B cell (primary cell): ENCODE results near the gene XPA. TPM values are rescaled to one million over a fixed set of nuclear protein-coding genes. Genes with fewer than 3 reads are reported as not detected.

ENCODE experiments used
- ATAC-seq: fragments of 200-7000 bp; cut with Tn5 transposase; one replicate; pipeline ENCODE4 v1.10.0; 2021; ENCODE audit warnings: low read depth, mild to moderate bottlenecking, moderate number of reproducible peaks, moderate library complexity
- CTCF ChIA-PET: fragments of 350-600 bp; sonication (Branson Sonifier 250); formaldehyde crosslinking; loops from one replicate; lab custom pipeline; 2021; ENCODE audit warnings: antibody characterized with exemption, inconsistent platforms; lab: Charles Lee
- POLR2A ChIA-PET: fragments of 350-600 bp; sonication (Branson Sonifier 250); formaldehyde crosslinking; loops from one replicate; lab custom pipeline; 2021; ENCODE audit warnings: antibody characterized with exemption; lab: Charles Lee
- DNase-seq: peaks from one replicate; pipeline ENCODE4 v3.0.0; 2013
- H2AFZ ChIP-seq: 2 replicates; pipeline ENCODE4 v1.6.1; 2012; ENCODE audit warnings: mild to moderate bottlenecking, low read depth, low read length; ENCODE audit not compliant: insufficient read depth, poor library complexity, severe bottlenecking
- H3K27ac ChIP-seq, 2 donors: 1 replicate in 1 of 2; 2 replicates in 1 of 2; pipeline ENCODE4 v1.5.1; 2012 to 2013; ENCODE audit warnings: low read length in 2 of 2, mild to moderate bottlenecking in 2 of 2, moderate library complexity in 1 of 2
- H3K27me3 ChIP-seq, 4 experiments: fragments of 200-600 bp in 1 of 4; sonication (generic) in 1 of 4; replicated peaks in 1 of 4; 1 replicate in 2 of 4; 2 replicates in 2 of 4; pipeline versions ENCODE4 v1.6.1 to v1.7.0; 2013 to 2016; ENCODE audit warnings: low read length in 3 of 4, mild to moderate bottlenecking in 2 of 4, mixed read lengths in 1 of 4, moderate library complexity in 1 of 4; ENCODE audit not compliant: insufficient read depth in 4 of 4, control insufficient read depth in 3 of 4; ENCODE audit errors: control extremely low read depth in 1 of 4
- H3K36me3 ChIP-seq, 2 experiments: replicated peaks in 1 of 2; 1 replicate in 1 of 2; 2 replicates in 1 of 2; pipeline versions ENCODE4 v1.6.1 to v1.7.1; 2013; ENCODE audit warnings: low read length in 1 of 2; ENCODE audit not compliant: insufficient read depth in 2 of 2, control insufficient read depth in 1 of 2; ENCODE audit errors: control extremely low read depth in 1 of 2, extremely low read depth in 1 of 2
- H3K4me1 ChIP-seq, 2 donors: fragments of 200-600 bp in 1 of 2; sonication (generic) in 1 of 2; 1 replicate in 1 of 2; 2 replicates in 1 of 2; pipeline versions ENCODE4 v1.5.1 to v1.6.1; 2013 to 2017; ENCODE audit warnings: low read length in 2 of 2; ENCODE audit not compliant: control insufficient read depth in 2 of 2, insufficient read depth in 2 of 2
- H3K4me2 ChIP-seq: replicated peaks from 2 replicates; pipeline ENCODE3; 2012; ENCODE audit warnings: mild to moderate bottlenecking, low read depth, low read length; ENCODE audit not compliant: poor library complexity, severe bottlenecking
- H3K4me3 ChIP-seq, 5 experiments: fragments of 200-600 bp in 1 of 5; sonication (generic) in 1 of 5; 1 replicate in 3 of 5; 2 replicates in 2 of 5; pipeline versions ENCODE4 v1.5.1 to v1.7.0; 2011 to 2016; ENCODE audit warnings: low read length in 4 of 5, mild to moderate bottlenecking in 4 of 5, low read depth in 2 of 5, control low read depth in 1 of 5, moderate library complexity in 1 of 5; ENCODE audit not compliant: insufficient read depth in 1 of 5; ENCODE audit errors: control extremely low read depth in 1 of 5, extremely low read depth in 1 of 5
- H3K79me2 ChIP-seq: fragments of 200-600 bp; sonication (generic); one replicate; pipeline ENCODE4 v1.6.0; 2016; ENCODE audit warnings: low read length; ENCODE audit not compliant: control insufficient read depth, insufficient read depth
- H3K9ac ChIP-seq: fragments of 200-600 bp; sonication (generic); 2 replicates; pipeline ENCODE4 v1.6.1; 2017; ENCODE audit warnings: mild to moderate bottlenecking, low read length, moderate library complexity
- H3K9me3 ChIP-seq, 3 donors: one replicate each; pipeline versions ENCODE4 v1.6.1 to v1.7.1; 2013; ENCODE audit warnings: low read length in 2 of 3; ENCODE audit not compliant: control insufficient read depth in 2 of 3, insufficient read depth in 1 of 3; ENCODE audit errors: control extremely low read depth in 1 of 3
- H4K20me1 ChIP-seq: 2 replicates; pipeline ENCODE4 v1.6.0; 2012; ENCODE audit warnings: mild to moderate bottlenecking, low read length; ENCODE audit not compliant: insufficient read depth, control insufficient read depth, poor library complexity, severe bottlenecking
- H3K27ac Mint-ChIP-seq: one replicate; pipeline ENCODE4 v1.8.0; 2021; ENCODE audit warnings: mixed read lengths
- H3K27me3 Mint-ChIP-seq: one replicate; pipeline ENCODE4 v1.8.0; 2021; ENCODE audit warnings: mixed read lengths
- H3K4me1 Mint-ChIP-seq: one replicate; pipeline ENCODE4 v1.8.0; 2021; ENCODE audit warnings: mixed read lengths
- H3K4me3 Mint-ChIP-seq: one replicate; pipeline ENCODE4 v1.8.0; 2021; ENCODE audit warnings: mixed read lengths
- H3K9me3 Mint-ChIP-seq: one replicate; pipeline ENCODE4 v1.8.0; 2022; ENCODE audit warnings: mixed read lengths; ENCODE audit not compliant: insufficient read depth
- CTCF ChIP-seq: fragments of 200-600 bp; IDR thresholded peaks from one replicate; pipeline ENCODE4 v1.8.0; 2022; ENCODE audit warnings: antibody characterized with exemption, mild to moderate bottlenecking
- EZH2 ChIP-seq: IDR thresholded peaks from 2 replicates; pipeline ENCODE4 v1.6.1; 2012; ENCODE audit warnings: borderline replicate concordance, low read depth, mild to moderate bottlenecking, moderate library complexity, low read length; ENCODE audit not compliant: insufficient read depth, poor library complexity, severe bottlenecking
- WGBS: methylation state at CpG from one replicate; pipeline ENCODE4 v1.1.5; 2013; ENCODE audit warnings: missing lambda C conversion rate; ENCODE audit not compliant: insufficient coverage; 5-methylcytosine and 5-hydroxymethylcytosine counted together
- intact Hi-C: fragments of 100-400 bp; cut with micrococcal nuclease; formaldehyde crosslinking; loops from one replicate; pipeline ENCODE4 v1.10.0; 2022
- polyA plus RNA-seq: library from polyadenylated mRNA; depleted of rRNA; stranded (reverse); fragments of >200 nt; gene quantifications from 2 replicates; pipeline ENCODE4 v1.2.3, GENCODE V29; 2012
- total RNA-seq, 2 donors: library from RNA; stranded (reverse); fragments of 120-200 nt in 1 of 2; gene quantifications; 1 replicate in 1 of 2; 2 replicates in 1 of 2; pipeline versions ENCODE4 v1.2.3 to v1.2.4, GENCODE V29; 2013 to 2022

XPA gene
- total and polyA plus RNA-seq, 2 donors (not counting 1 experiment from before 2014, with no cell fraction given): 3.8 to 21.3 TPM

GRCh38 chr9:97627624-97628023, 69.5 kb downstream of the XPA start:
- no peak for DNase-seq
- no peak for ATAC-seq
- Histone ChIP-seq H3K27ac (no peak overlapping the region), H3K27me3 (no peaks in the 10 kb centered on the region), H3K4me1 (peaks cover 10 to 11% of the 10 kb centered on the region in 2 donors), H3K4me2 (no peak overlapping the region), H2AFZ (no peak overlapping the region), H3K36me3 (peaks cover 0 to 9% of the 10 kb centered on the region in 2 experiments), H3K9me3 (no peaks in the 10 kb centered on the region), H4K20me1 (no peaks in the 10 kb centered on the region), H3K4me3 (no peak overlapping the region), H3K9ac (no peak overlapping the region), H3K79me2 (peaks cover 49% of the 10 kb centered on the region)
- WGBS: 100% methylated on average over 3 of the region's 5 CpGs
- intact Hi-C loops: no loop called here
- Mint-ChIP-seq H3K4me1 (peaks cover 23% of the 10 kb centered on the region), H3K4me3 (no peak overlapping the region), H3K27ac (no peak overlapping the region), H3K27me3 (no peaks in the 10 kb centered on the region), H3K9me3 (no peaks in the 10 kb centered on the region)
- CTCF ChIA-PET: interaction anchor here (3.0 kb wide), 1 partner anchor 12 kb away, joined by 13 read pairs; no protein-coding TSS in a partner anchor
- no peak for TF ChIP-seq CTCF
- TF ChIP-seq EZH2: no peak
- POLR2A ChIA-PET: no interaction called here

- Histone ChIP-seq H3K9ac (no peak overlapping the region), H3K4me3 (no peak overlapping the region), H3K27me3 (no peaks in the 10 kb centered on the region), H3K4me2 (no peak overlapping the region), H4K20me1 (no peaks in the 10 kb centered on the region), H3K36me3 (peaks cover 0 to 16% of the 10 kb centered on the region in 2 experiments), H3K9me3 (no peaks in the 10 kb centered on the region), H3K79me2 (peaks cover 29% of the 10 kb centered on the region), H2AFZ (no peak overlapping the region), H3K4me1 (no peaks in the 10 kb centered on the region), H3K27ac (no peak overlapping the region)
- no peaks in the 10 kb centered on the region for H3K9me3 Mint-ChIP-seq
- ChIA-PET POLR2A (interaction anchor here (0.6 kb wide), 1 partner anchor 483 kb away, joined by 5 read pairs; no protein-coding TSS in a partner anchor), CTCF (interaction anchor here (2.3 kb wide), 1 partner anchor 10 kb away, joined by 10 read pairs; no protein-coding TSS in a partner anchor)
- no peak overlapping the region for H3K27ac Mint-ChIP-seq
- TF ChIP-seq CTCF: no peak
- DNase-seq: no peak
- no peaks in the 10 kb centered on the region for H3K27me3 Mint-ChIP-seq
- H3K4me1 Mint-ChIP-seq: peaks cover 11% of the 10 kb centered on the region
- H3K4me3 Mint-ChIP-seq: no peak overlapping the region
- intact Hi-C loops: no loop called here
- no peak for ATAC-seq
- no CpG with 5 or more reads among the region's 3 CpGs for WGBS
These were observed 71.5 kb downstream of the XPA start for GRCh38 chr9:97625620-97626019.

Other genes with a start within 250 kb of the XPA start
- 1.9 and 2.5 TPM in 2 replicates for gene TMOD1, start 195.7 kb downstream of the XPA start, total RNA-seq
- gene TMOD1, start 195.7 kb downstream of the XPA start, polyA plus RNA-seq: 0.30 and 0.39 TPM in 2 replicates
- 29.2 and 31.1 TPM in 2 replicates for gene TSTD2, start 64.0 kb downstream of the XPA start, total RNA-seq
- 12.7 and 16.9 TPM in 2 replicates for gene TSTD2, start 64.0 kb downstream of the XPA start, polyA plus RNA-seq
- 38.0 and 40.7 TPM in 2 replicates for gene NCBP1, start 63.5 kb downstream of the XPA start, total RNA-seq
- 8.1 and 19.5 TPM in 2 replicates for gene NCBP1, start 63.5 kb downstream of the XPA start, polyA plus RNA-seq
- not detected in 2 replicates for gene FOXE1, start 155.9 kb upstream of the XPA start, total RNA-seq
- not detected in 2 replicates for gene FOXE1, start 155.9 kb upstream of the XPA start, polyA plus RNA-seq
- 40.2 and 42.3 TPM in 2 replicates for gene TRMO, start 225.2 kb upstream of the XPA start, total RNA-seq
- gene TRMO, start 225.2 kb upstream of the XPA start, polyA plus RNA-seq: 16.9 and 39.5 TPM in 2 replicates
- not detected in 2 replicates for gene HEMGN, start 240.8 kb upstream of the XPA start, total RNA-seq
- gene HEMGN, start 240.8 kb upstream of the XPA start, polyA plus RNA-seq: 0.06 TPM in 2 replicates